Hepatocyte (in vitro differentiated cells): ENCODE results near the gene TOGARAM2.
"Not testable (repeated sequence)": the region's sequence is repeated elsewhere in the genome, so short reads cannot be mapped to it uniquely, and the experiment has no call there.

Experiments used
- CTCF ChIP-seq: fragments of 200-600 bp; sonication (generic); IDR thresholded peaks from 2 replicates; pipeline ENCODE4 v1.5.1; 2016; ENCODE audit warnings: antibody characterized with exemption, mild to moderate bottlenecking; ENCODE audit not compliant: poor library complexity
- EZH2 ChIP-seq: fragments of 200-600 bp; sonication (generic); IDR thresholded peaks from 2 replicates; pipeline ENCODE4 v1.6.1; 2016; ENCODE audit warnings: antibody characterized with exemption, mild to moderate bottlenecking, borderline replicate concordance
- EZH2phosphoT487 ChIP-seq: fragments of 200-600 bp; sonication (generic); IDR thresholded peaks from one replicate; pipeline ENCODE4 v1.6.1; 2018; ENCODE audit warnings: antibody characterized with exemption, mild to moderate bottlenecking, low read depth, moderate library complexity; ENCODE audit not compliant: unreplicated experiment, severe bottlenecking

- TF ChIP-seq CTCF, EZH2phosphoT487, EZH2: not testable (repeated sequence)
Observed at GRCh38 chr2:29090311-29090710, 109.2 kb downstream of the TOGARAM2 start.
